ENCODE measurements around the gene IDUA. TPM values are rescaled to one million over a fixed set of nuclear protein-coding genes. Genes with fewer than 3 reads are reported as not detected.
"Not testable (repeated sequence)": the region's sequence is repeated elsewhere in the genome, so short reads cannot be mapped to it uniquely, and the experiment has no call there.

IDUA gene
- 38.9 and 45.9 TPM in 2 replicates for total RNA-seq

DNA sequence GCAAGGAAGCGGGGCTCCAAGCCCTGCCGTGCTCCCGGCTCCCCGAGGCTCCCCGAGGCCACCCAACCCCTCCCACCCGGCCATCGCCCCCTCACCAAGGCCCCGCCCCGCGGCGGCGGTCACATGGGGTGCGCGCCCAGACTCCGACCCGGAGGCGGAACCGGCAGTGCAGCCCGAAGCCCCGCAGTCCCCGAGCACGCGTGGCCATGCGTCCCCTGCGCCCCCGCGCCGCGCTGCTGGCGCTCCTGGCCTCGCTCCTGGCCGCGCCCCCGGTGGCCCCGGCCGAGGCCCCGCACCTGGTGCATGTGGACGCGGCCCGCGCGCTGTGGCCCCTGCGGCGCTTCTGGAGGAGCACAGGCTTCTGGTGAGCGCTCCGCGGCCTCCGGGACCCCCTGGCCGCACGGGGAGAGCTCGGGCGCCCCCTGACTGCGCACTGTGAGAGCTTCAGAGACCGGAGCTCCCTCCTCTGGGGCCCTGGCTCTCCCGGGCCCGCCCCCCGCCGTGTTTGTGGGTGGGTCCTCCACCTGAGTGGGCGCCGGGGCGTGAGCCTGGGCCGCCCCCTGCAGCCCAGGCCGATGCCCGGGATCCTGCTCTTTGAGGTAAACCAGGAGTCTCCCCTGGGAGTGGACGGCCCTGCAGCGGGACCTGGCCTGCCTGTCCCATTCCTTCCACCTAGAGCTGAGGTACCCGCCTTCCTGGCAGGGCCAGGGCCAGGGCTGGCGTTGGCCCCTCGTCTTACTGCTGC lies at the start of gene IDUA:
IDUA (plus strand) TSS at position 166 of the 745 bp plus-strand sequence; CDS start at position 207, 41 bp downstream.
- intact Hi-C loops (cut with micrococcal nuclease) = loop anchor here (1.0 to 10.0 kb wide), 8 partner anchors 14 to 742 kb away; partner anchors contain the start of genes ATP5ME, DGKQ, GAK and MYL5

DNA sequence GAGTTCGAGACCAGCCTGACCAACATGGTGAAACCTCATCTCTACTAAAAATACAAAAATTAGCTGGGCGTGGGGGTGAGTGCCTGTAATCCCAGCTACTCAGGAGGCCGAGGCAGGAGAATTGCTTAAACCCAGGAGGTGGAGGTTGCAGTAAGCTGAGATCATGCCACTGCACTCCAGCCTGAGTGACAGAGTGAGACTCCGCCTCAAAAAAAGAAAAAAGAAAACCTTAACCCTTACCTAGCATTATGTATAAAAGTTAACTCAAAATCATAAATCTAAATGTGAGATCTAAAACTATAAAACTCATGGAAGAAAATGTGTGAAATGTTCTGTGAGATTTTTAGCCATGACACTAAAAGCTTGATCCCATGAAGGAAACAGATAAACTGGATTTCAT lies 47.3 kb upstream of the IDUA start:
- intact Hi-C loops (cut with micrococcal nuclease) = not testable (repeated sequence)

DNA sequence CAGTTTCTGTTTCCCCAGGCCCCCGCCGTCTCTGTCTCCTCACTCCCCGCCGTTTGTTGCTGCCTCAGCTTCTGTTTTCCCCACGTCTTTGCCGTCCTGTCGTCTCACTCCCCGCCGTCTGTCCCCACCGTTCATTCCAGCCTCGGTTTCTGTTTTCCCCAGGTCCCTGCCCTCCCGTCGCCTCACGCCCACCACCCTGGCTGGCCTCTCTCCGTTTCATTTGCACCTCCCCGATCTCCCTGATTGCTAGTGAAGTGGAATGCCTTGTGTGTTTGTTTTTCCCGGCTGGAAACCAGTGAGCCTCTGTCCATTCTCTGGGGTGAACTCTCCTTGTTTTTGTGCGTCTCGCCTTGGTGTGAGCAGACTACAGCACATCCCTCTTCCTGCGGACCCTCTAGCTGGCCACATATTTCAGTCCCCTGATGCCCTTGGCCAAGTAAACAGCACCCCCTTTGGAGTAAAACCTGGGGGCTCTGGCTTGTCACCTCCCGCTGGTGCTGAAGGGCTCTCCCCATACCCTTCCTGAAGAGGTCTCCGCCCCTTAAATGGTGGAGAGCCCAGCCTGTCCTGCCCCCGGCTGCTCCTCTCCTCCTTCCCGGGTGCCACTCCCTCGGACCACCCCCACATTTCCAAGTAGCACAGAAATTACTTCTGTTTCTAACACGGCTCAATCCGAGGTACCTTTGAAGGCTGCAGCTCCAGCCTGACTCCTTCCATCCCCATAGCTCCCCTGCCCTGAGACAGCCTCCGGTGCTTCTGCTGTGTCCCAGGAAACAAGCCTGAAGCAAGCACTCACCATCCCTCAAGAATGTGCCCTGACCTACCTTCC lies 41.4 kb upstream of the IDUA start:
- intact Hi-C loops (cut with micrococcal nuclease) = no loop called here

DNA sequence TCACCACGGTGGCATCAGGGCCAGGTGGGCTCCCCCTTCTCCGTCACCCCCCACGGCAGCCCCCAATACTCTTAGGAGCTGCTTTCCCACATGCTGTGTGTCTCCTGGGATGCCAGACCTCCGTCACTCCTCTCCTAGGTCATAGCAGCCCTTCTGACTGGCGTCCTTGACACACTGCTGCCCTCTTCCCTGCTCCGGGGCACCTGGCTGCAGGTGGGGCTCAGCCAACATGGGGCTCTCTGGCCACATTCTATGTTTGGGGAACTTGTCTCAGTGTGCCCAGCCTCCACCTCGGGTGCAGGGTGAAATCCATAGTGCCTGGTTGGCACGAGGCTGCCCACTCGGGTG lies 40.8 kb upstream of the IDUA start:
- intact Hi-C loops (cut with micrococcal nuclease) = no loop called here

DNA sequence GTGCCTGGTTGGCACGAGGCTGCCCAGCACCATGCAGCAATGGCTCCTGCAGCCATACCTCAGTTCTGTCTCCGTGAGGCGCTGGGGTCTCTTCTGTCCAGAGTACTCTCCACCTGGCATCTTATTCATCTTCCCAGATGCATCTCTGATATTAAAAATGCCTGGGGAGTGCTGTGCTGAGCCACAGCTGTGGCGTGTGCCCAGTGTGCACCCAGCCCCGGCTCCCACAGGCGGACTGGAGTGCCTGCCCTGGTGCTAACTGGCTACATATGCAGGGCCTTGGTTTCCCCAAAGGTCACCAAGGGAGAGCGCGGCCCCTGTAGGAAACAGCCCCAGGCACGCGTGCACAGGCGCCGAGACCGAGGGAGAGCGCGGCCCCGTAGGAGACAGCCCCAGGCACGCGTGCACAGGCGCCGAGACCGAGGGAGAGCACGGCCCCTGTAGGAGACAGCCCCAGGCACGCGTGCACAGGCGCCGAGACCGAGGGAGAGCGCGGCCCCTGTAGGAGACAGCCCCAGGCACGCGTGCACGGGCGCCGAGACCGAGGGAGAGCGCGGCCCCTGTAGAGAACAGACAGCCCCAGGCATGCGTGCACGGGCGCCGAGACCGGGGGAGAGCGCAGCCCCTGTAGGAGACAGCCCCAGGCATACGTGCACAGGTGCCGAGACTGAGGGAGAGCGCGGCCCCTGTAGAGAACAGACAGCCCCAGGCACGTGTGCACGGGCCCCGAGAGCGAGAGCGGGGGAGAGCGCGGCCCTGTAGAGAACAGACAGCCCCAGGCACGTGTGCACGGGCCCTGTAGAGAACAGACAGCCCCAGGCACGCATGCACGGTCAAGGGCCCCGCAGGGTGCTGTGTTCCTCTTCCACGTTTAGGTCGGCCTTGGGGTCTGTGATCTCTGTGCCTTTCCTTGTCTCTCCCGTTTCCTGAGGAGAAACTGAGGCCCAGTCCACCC lies 40.0 kb upstream of the IDUA start:
- intact Hi-C loops (cut with micrococcal nuclease) = no loop called here

DNA sequence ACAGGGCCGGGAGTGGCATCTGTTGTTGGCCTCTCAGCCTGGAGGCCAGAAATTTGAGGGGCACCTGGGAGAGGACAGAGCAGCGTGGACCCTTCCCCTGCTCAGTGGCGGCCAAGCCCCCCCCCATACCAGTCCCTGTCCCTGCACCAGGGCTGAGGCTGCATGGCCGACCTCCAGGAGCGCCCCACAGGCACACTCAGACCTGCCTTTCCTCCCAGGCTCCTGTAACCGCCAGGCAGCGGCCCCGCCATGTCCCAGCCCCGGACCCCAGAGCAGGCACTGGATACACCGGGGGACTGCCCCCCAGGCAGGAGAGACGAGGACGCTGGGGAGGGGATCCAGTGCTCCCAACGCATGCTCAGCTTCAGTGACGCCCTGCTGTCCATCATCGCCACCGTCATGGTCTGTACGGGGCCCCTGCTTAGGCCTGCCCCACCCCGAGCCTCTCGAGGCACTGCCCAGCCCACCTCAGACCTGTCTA lies 39.3 kb upstream of the IDUA start:
- intact Hi-C loops (cut with micrococcal nuclease) = no loop called here

DNA sequence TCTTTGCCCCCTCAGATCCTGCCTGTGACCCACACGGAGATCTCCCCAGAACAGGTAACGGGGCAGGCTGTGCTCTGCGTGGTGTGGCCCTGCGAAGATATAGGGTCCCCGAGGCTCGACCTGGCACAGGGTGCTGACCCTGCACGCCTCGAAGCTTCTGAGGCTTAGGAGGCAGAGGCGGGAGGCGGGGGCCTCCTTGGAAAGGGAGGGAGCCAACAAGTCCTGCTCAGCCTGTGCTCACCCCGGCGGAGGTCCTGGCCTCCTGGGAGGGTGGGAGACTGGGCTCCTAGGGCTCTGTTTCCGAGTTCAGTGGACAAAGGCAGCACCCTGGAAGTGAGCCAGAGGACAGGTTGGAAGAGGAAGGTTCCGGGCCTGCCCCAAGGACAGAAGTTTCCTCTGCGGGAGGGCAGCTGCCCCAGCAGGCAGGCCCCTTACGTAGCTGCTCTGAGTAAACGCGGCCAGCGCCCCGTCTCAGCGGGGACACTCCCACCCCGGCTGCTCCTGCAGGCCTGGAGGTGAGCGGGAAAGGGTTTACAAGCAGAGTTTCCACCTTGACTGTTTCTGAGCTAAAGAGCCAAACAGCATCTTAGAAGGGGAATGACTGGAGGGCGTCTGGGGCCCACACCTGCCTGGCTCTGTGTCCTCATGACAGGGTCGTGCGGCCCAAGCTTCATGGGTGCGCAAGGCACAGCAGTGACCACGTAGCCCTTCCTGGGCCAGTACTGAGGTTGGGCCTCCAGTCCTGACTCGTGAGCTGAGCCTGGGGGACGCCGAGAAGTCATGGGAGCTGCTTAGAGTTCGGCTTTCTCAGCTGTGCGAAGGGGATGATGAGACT lies 38.5 kb upstream of the IDUA start:
- intact Hi-C loops (cut with micrococcal nuclease) = no loop called here

DNA sequence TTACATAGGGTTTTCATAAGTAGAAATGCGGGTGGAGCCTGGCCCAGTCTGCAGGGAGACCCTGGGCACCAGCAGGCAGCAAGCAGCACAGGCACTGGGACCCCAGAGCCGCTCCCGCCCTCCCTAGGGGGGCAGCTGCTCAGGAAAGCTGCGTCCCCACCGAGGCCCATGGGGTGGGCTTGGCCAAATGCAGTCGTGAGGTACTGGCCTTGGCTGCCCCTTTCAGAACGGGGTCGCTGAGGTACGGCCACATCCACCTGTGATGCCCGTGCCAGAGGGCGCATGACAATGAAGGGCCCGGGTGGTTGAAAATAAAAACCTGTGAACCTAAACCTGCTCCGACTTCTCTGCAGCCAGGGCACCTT lies 37.9 kb upstream of the IDUA start:
- intact Hi-C loops (cut with micrococcal nuclease) = no loop called here

DNA sequence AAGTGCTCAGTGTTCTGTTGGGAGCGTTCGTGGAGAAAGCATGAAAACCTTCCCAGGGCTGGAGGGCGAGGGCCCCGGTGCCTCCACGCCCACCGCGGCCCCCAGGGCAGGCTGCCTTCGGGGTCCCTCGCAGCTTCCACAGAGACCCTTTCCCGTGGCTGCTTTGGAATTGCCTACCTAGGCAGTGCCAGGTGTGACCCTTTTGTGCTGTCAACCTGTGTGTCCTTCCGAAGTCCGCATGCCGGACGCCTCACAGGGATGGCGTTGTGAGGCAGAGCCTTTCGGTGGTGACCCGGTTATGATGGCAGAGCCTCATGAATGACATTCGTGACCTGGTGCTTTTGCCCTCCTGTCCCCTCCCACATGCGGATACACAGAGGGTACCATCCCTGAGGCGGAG lies 37.2 kb upstream of the IDUA start:
- intact Hi-C loops (cut with micrococcal nuclease) = no loop called here

DNA sequence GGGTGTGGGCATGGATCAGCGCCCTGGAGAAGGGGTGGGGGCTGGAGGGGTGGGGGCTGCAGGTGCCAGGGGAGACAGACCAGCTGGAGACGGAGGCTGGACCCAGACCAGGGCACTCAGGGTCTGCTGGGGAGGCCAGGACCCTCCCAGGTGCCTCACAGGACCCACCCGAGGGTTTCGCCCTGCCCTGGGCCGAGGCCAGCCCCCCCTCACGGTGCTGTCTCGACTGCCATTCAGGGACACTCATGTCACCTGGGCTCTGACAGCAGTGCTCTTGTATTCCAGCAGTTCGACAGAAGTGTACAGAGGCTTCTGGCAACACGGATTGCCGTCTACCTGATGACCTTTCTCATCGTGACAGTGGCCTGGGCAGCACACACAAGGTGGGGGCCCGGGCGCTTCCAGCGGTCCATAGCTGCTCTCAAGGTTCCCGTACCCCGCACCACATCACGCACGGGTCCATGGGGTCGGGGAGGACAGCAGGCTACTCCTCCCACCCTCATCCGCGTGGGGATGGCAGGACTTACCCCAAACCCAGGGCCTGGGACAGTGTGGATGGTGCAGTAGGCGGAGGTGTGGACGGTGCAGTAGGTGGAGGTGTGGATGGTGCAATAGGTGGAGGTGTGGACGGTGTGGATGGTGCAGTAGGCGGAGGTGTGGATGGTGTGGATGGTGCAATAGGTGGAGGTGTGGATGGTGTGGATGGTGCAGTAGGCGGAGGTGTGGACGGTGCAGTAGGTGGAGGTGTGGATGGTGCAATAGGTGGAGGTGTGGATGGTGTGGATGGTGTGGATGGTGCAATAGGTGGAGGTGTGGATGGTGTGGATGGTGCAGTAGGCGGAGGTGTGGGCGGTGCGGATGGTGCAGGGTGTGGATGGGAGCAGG lies 36.5 kb upstream of the IDUA start:
- intact Hi-C loops (cut with micrococcal nuclease) = no loop called here

DNA sequence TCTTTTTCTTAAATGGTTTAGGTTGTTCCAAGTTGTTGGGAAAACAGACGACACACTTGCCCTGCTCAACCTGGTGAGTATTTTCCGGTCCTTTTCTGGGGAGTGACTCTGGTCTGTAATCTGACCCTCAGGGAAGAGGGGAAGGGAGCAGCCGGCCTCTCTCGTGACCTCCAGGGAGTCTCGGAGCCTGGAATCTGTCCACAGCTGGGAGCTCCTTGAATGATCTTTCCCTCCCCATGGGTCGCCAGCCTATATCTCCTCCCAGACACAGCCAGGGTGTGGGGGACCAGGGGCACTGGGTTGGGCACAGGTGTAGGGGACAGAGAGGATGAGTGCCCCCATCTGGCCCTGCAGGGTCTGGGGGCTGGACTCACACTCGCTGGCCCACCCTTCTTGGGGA lies 35.7 kb upstream of the IDUA start:
- intact Hi-C loops (cut with micrococcal nuclease) = no loop called here

DNA sequence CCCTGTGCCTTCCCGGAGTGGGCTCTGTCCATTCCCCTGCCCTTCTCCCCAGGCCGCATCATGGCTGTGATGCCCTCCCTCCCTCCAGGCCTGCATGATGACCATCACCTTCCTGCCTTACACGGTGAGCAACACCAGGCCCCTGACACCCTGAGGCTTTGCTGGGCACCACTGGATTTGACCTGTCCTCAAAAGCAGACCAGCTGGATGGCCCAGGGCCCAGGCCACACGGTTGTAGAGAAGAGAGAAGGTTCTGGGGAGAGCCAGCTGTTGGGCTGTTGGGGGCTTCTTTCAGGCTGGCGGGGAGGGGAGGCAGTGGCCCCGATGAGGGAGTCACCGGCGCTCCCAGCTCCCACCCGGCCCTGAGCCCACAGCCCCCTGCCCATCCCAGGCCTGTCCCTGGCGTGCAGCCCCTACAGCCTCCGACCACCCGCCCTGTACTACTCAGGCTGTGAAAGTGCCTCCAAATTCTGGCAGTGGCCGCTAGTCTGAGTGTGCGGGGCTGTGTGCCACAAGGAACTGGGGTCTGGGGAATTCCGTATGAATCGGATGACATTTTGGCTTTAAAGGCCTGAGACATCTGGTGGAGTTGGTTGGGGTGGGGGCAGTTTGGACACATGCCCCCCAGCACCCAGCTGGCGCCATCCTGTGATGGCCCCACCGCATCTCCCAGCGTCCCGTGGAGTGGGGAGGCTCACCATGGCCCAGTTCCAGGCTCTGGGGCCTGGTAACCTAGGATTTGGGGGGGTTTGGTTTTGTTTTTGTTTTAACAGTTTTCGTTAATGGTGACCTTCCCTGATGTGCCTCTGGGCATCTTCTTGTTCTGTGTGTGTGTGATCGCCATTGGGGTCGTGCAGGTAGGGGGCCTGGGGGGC lies 35.0 kb upstream of the IDUA start:
- intact Hi-C loops (cut with micrococcal nuclease) = no loop called here

DNA sequence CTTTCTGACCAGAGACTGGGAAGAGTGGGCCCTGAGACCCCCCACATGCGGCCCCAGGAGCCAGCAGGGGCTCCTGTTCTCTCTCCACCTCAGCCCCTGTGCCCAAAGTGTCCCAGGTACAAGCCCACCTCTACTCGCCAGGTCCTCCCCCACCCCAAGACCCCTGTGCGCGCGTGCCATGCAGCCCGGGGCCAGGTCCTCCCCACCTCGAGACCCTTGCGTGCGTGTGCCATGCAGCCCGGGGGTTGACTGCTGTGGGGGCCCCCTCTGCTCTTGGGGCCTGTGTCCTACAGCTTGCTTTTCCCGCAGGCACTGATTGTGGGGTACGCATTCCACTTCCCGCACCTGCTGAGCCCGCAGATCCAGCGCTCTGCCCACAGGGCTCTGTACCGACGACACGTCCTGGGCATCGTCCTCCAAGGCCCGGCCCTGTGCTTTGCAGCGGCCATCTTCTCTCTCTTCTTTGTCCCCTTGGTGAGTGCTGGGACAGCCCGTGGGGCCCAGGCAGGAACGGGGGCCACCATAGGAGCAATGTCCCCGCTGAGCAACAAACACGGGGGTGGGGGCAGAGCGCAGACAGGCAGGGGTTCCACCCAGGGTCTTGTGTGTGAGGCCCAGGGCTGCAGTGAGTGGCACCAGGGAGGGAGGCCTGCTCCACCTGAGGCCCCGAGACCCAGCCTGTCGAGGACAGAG lies 33.8 kb upstream of the IDUA start:
- intact Hi-C loops (cut with micrococcal nuclease) = no loop called here

DNA sequence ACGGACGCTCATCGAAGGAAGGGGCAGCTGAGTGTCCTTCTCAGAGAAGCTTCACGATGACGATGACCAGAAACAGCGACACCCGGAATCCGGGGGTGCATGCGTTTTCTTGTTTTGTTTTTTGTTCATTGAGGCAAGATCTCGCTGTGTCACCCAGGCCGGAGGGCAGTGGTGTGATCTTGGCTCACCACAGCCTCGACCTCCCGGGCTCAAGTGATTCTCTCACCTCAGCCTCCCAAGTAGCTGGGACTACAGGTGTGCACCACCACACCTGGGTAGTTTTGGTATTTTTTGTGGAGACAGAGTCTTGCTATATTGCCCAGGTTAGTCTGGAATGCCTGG lies 33.3 kb upstream of the IDUA start:
- intact Hi-C loops (cut with micrococcal nuclease) = no loop called here

DNA sequence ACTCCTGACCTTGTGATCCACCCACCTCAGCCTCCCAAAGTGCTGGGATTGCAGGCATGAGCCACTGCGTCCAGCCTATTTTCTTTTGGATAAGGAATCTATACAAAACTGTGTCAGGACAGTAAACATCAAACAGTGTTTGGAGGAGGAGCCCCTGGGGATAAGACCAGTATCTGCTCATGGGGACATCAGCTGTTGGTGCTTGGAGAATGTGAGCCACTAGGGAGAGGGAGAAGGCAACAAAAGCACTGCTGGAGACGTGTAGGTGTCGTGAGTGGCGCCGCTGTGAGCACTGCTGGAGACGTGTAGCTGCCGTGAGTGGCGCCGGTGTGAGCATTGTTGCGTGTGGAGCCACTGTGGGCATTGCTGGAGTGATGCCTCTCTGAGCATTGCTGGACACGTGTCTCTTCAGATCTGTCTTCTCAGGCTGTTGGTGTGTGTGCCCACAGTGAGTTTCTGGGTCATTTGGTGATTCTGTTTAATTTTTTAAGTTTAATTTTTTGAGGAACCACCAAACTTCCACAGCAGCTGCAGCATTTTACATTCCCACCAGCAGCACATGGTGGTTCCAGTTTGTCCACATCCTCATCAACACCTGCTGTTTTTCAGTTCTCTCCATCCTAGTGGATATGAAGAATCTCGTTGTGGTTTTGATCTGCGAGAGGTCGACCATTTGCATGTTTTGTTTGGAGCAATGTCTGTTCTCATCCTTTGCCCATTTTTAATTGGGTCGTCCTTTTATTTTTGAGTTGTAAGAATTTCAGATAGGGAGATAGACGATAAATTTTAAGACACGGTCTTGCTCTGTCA lies 32.4 kb upstream of the IDUA start:
- intact Hi-C loops (cut with micrococcal nuclease) = no loop called here

DNA sequence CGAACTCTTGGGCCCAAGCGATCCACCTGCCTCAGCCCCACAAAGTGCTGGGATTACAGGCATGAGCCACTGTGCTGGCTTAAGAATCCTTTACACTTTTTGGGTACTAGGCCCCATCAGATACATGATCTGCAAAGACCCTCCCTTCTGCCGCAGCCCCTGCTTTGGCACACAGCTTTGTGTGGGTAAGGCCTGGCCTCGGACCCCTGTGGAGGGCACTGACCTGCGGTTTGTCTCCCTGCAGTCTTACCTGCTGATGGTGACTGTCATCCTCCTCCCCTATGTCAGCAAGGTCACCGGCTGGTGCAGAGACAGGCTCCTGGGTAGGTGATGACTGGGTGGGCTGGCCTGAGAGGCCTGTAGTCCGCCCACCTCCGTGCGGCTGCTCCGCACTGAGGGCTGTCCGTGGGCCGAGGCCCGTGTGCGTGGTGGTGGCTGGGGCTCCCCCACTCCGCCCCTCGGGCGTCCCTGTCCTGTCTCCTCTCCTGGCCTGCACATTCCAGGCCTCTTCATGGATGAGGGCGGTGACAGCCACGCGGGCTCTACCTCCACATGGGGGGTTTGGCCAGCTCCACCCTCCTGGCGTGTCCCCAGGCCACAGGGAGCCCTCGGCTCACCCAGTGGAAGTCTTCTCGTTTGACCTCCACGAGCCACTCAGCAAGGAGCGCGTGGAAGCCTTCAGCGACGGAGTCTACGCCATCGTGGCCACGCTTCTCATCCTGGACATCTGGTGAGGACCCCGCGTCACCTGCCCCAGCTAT lies 31.5 kb upstream of the IDUA start:
- intact Hi-C loops (cut with micrococcal nuclease) = no loop called here
